Right atrium auricular region (tissue), 2 donors: ENCODE results near the gene UNKL. TPM values are rescaled to one million over a fixed set of nuclear protein-coding genes. Genes with fewer than 3 reads are reported as not detected.

ENCODE experiments used
- DNase-seq: peaks from one replicate; pipeline ENCODE4 v3.0.0-alpha.2; 2019; ENCODE audit warnings: low spot score
- H3K27ac ChIP-seq, 2 donors: fragments of 200-600 bp; sonication (generic); 1 replicate in 1 of 2; 2 replicates in 1 of 2; pipeline ENCODE4 v1.5.1; 2016 to 2019
- H3K27me3 ChIP-seq, 2 donors: fragments of 200-600 bp; sonication (generic); one replicate each; pipeline versions ENCODE4 v1.5.1 to v1.6.0; 2017 to 2019
- H3K36me3 ChIP-seq: fragments of 200-600 bp; sonication (generic); one replicate; pipeline ENCODE4 v1.5.1; 2016
- H3K4me1 ChIP-seq, 2 donors: fragments of 200-600 bp; sonication (generic); one replicate each; pipeline versions ENCODE4 v1.5.1 to v1.6.0; 2017 to 2019
- H3K4me3 ChIP-seq, 2 donors: fragments of 200-600 bp; sonication (generic); 1 replicate in 1 of 2; 2 replicates in 1 of 2; pipeline ENCODE4 v1.5.1; 2017 to 2019; ENCODE audit warnings: mild to moderate bottlenecking in 1 of 2, moderate library complexity in 1 of 2
- H3K9me3 ChIP-seq, 2 donors: fragments of 200-600 bp; sonication (generic); one replicate each; pipeline ENCODE4 v1.5.1; 2019
- CTCF ChIP-seq, 2 donors: fragments of 200-600 bp; sonication (generic); IDR thresholded peaks; one replicate each; pipeline ENCODE4 v1.5.1; 2019; ENCODE audit warnings: antibody characterized with exemption in 2 of 2
- total RNA-seq, 2 donors: library from RNA; depleted of rRNA; stranded (reverse); fragments of >200 nt; gene quantifications; one replicate each; pipeline ENCODE4 v1.1.0, GENCODE V29; 2016

UNKL gene
- total RNA-seq, 2 donors from 2014 or later = 11.0 to 17.6 TPM

- Histone ChIP-seq H3K27me3 (no peaks in the 10 kb centered on the region), H3K27ac (no peak overlapping the region), H3K36me3 (peaks cover 10% of the 10 kb centered on the region), H3K4me1 (peaks cover 0 to 19% of the 10 kb centered on the region in 2 donors), H3K9me3 (no peaks in the 10 kb centered on the region), H3K4me3 (no peak overlapping the region)
- DNase-seq = no peak
- TF ChIP-seq CTCF (IDR thresholded peaks at IDR 0.05) = no peak
Measured at GRCh38 chr16:1356061-1356900, 58.2 kb downstream of the UNKL start.

- DNase-seq = no peak
- peaks cover 0 to 26% of the 10 kb centered on the region in 2 donors for H3K4me1 ChIP-seq
- H3K9me3 ChIP-seq = no peaks in the 10 kb centered on the region
- H3K27me3 ChIP-seq = no peaks in the 10 kb centered on the region
- H3K36me3 ChIP-seq = peaks cover 3% of the 10 kb centered on the region
- H3K27ac ChIP-seq = no peak overlapping the region
- TF ChIP-seq CTCF (IDR thresholded peaks at IDR 0.05) = no peak
- no peak overlapping the region for H3K4me3 ChIP-seq
Measured at GRCh38 chr16:1355591-1355990, 58.9 kb downstream of the UNKL start.

GRCh38 chr16:1354815-1355540 lies 59.5 kb downstream of the UNKL start:
- DNase-seq = no peak
- TF ChIP-seq CTCF (IDR thresholded peaks at IDR 0.05) = no peak
- Histone ChIP-seq H3K9me3 (no peaks in the 10 kb centered on the region), H3K27me3 (no peaks in the 10 kb centered on the region), H3K36me3 (peaks cover 4% of the 10 kb centered on the region), H3K4me3 (no peak overlapping the region), H3K4me1 (peaks cover 0 to 32% of the 10 kb centered on the region in 2 donors), H3K27ac (no peak overlapping the region)

- H3K4me1 ChIP-seq = peaks cover 0 to 34% of the 10 kb centered on the region in 2 donors
- peaks cover 24% of the 10 kb centered on the region for H3K36me3 ChIP-seq
- H3K27ac ChIP-seq = peak within 1 kb of the TSS; percentile 68 to 75
- H3K9me3 ChIP-seq = no peaks in the 10 kb centered on the region
- peak; percentile 81 for DNase-seq
- no peak for TF ChIP-seq CTCF (IDR thresholded peaks at IDR 0.05)
- no peaks in the 10 kb centered on the region for H3K27me3 ChIP-seq
- H3K4me3 ChIP-seq = peak within 1 kb of the TSS; percentile 89 to 97
Measured at GRCh38 chr16:1351582-1352362, 62.7 kb downstream of the UNKL start, which contains the start of the genes GNPTG and TSR3. TSS of gene GNPTG (plus strand) at chr16:1351931. CDS start at chr16:1351966, 35 bp downstream. TSS of gene TSR3 (minus strand) at chr16:1351878. CDS start at chr16:1351804, 74 bp downstream.

- Histone ChIP-seq H3K27me3 (no peaks in the 10 kb centered on the region), H3K4me1 (peaks cover 0 to 34% of the 10 kb centered on the region in 2 donors), H3K9me3 (no peaks in the 10 kb centered on the region), H3K36me3 (peaks cover 24% of the 10 kb centered on the region), H3K4me3 (peak overlapping the region; percentile 89 to 97), H3K27ac (peak overlapping the region; percentile 68 to 75)
- DNase-seq = no peak
- TF ChIP-seq CTCF (IDR thresholded peaks at IDR 0.05) = no peak
Measured at GRCh38 chr16:1351215-1351581, 63.3 kb downstream of the UNKL start.
